Measurements from ENCODE around the gene TRAPPC11.

TRAPPC11 gene

GRCh38 chr4:183760326-183760725 lies 101.2 kb downstream of the TRAPPC11 start:
- no peak for DNase-seq
